GM23338 (cell line): ENCODE data around the gene MYO16. TPM values are rescaled to one million over a fixed set of nuclear protein-coding genes. Genes with fewer than 3 reads are reported as not detected.

Experiments
- ATAC-seq: fragments of 200-7000 bp; cut with Tn5 transposase; 3 replicates; pipeline ENCODE4 v1.9.1; 2020
- DNase-seq: peaks from one replicate; pipeline ENCODE4 v3.0.0-alpha.2; 2015; ENCODE audit warnings: low spot score
- H2AFZ ChIP-seq: fragments of 200-600 bp; sonication (generic); 2 replicates; pipeline ENCODE4 v1.8.0; 2016; ENCODE audit warnings: antibody characterized with exemption, mild to moderate bottlenecking, moderate library complexity
- H3F3A ChIP-seq: fragments of 200-600 bp; sonication (generic); replicated peaks from 2 replicates; pipeline ENCODE4 v1.8.0; 2017; ENCODE audit warnings: antibody characterized with exemption, mixed run types, low read depth
- H3K27ac ChIP-seq: fragments of 200-600 bp; sonication (generic); 2 replicates; pipeline ENCODE4 v1.6.1; 2016; ENCODE audit warnings: low read depth
- H3K27me3 ChIP-seq: fragments of 200-600 bp; sonication (generic); 2 replicates; pipeline ENCODE4 v1.8.0; 2016; ENCODE audit warnings: mild to moderate bottlenecking, mixed run types, moderate library complexity; ENCODE audit not compliant: insufficient read depth
- H3K36me3 ChIP-seq: fragments of 200-600 bp; sonication (generic); 2 replicates; pipeline ENCODE4 v1.8.0; 2016; ENCODE audit warnings: mild to moderate bottlenecking; ENCODE audit not compliant: insufficient read depth
- H3K4me1 ChIP-seq: fragments of 200-600 bp; sonication (generic); 2 replicates; pipeline ENCODE4 v1.8.0; 2016; ENCODE audit warnings: mild to moderate bottlenecking, moderate library complexity; ENCODE audit not compliant: insufficient read depth
- H3K4me2 ChIP-seq: fragments of 200-600 bp; sonication (generic); 2 replicates; pipeline ENCODE4 v1.7.1; 2017; ENCODE audit warnings: mixed run types
- H3K4me3 ChIP-seq: fragments of 200-600 bp; sonication (generic); 2 replicates; pipeline ENCODE4 v1.6.1; 2016; ENCODE audit warnings: mixed run types
- H3K79me2 ChIP-seq: fragments of 200-600 bp; sonication (generic); replicated peaks from 2 replicates; pipeline ENCODE4 v1.8.0; 2017; ENCODE audit warnings: mild to moderate bottlenecking; ENCODE audit not compliant: insufficient read depth
- H3K9me2 ChIP-seq: fragments of 200-600 bp; sonication (generic); 2 replicates; pipeline ENCODE4 v1.8.0; 2017; ENCODE audit not compliant: insufficient read depth
- H4K20me1 ChIP-seq: fragments of 200-600 bp; sonication (generic); replicated peaks from 2 replicates; pipeline ENCODE4 v1.8.0; 2017; ENCODE audit warnings: mild to moderate bottlenecking; ENCODE audit not compliant: insufficient read depth
- H3K27ac Mint-ChIP-seq: 2 replicates; pipeline ENCODE4 v1.8.0; 2020; ENCODE audit warnings: inconsistent platforms, mild to moderate bottlenecking, moderate library complexity, mixed read lengths
- H3K27me3 Mint-ChIP-seq: 3 replicates; pipeline ENCODE4 v1.8.0; 2022; ENCODE audit warnings: low read depth, mild to moderate bottlenecking, moderate library complexity, mixed read lengths, inconsistent platforms; ENCODE audit not compliant: insufficient read depth, poor library complexity
- H3K36me3 Mint-ChIP-seq: 3 replicates; pipeline ENCODE4 v1.8.0; 2021; ENCODE audit warnings: low read depth, mild to moderate bottlenecking, inconsistent platforms, moderate library complexity, mixed read lengths
- H3K4me1 Mint-ChIP-seq: 3 replicates; pipeline ENCODE4 v1.8.0; 2020; ENCODE audit warnings: mild to moderate bottlenecking, inconsistent platforms, mixed read lengths
- H3K4me3 Mint-ChIP-seq: 3 replicates; pipeline ENCODE4 v1.8.0; 2021; ENCODE audit warnings: moderate library complexity, mild to moderate bottlenecking, inconsistent platforms, mixed read lengths
- H3K9me3 Mint-ChIP-seq: 3 replicates; pipeline ENCODE4 v1.8.0; 2020; ENCODE audit warnings: moderate library complexity, mild to moderate bottlenecking, inconsistent platforms, mixed read lengths
- REST ChIP-seq: IDR thresholded peaks from one replicate; pipeline ENCODE4 v1.6.1; 2018; ENCODE audit warnings: antibody characterized with exemption; ENCODE audit not compliant: unreplicated experiment
- STAT1 ChIP-seq: IDR thresholded peaks from one replicate; pipeline ENCODE4 v1.6.1; 2016; ENCODE audit warnings: antibody characterized with exemption; ENCODE audit not compliant: unreplicated experiment
- ZNF114 ChIP-seq: fragments of 250-450 bp; sonication (Bioruptor Pico); IDR thresholded peaks from 2 replicates; pipeline ENCODE4 v1.5.0; 2020; ENCODE audit warnings: mild to moderate bottlenecking, moderate library complexity
- ZNF462 ChIP-seq: fragments of 250-450 bp; sonication (Bioruptor Pico); IDR thresholded peaks from 2 replicates; pipeline ENCODE4 v1.5.0; 2020; ENCODE audit warnings: mild to moderate bottlenecking, moderate library complexity
- polyA plus RNA-seq: library from polyadenylated mRNA; unstranded; fragments of >200 nt; fragmentation: Nextera tagmentation; extraction: Ambion mirVana; gene quantifications from 2 replicates; pipeline ENCODE4 v1.2.1, GENCODE V29; 2016
- total RNA-seq: library from RNA; depleted of rRNA; stranded (reverse); fragments of >200 nt; shearing (Covaris generic); gene quantifications from 2 replicates; pipeline ENCODE4 v1.2.3, GENCODE V29; 2014
- TF ChIP-seq, protein P1 (sequence below): IDR thresholded peaks from 2 replicates; pipeline ENCODE4 v1.6.1; 2016; ENCODE audit warnings: antibody characterized with exemption

The MYO16 gene
- total and polyA plus RNA-seq, 2 experiments from 2014 or later, result 0.10 to 0.13 TPM

DNA sequence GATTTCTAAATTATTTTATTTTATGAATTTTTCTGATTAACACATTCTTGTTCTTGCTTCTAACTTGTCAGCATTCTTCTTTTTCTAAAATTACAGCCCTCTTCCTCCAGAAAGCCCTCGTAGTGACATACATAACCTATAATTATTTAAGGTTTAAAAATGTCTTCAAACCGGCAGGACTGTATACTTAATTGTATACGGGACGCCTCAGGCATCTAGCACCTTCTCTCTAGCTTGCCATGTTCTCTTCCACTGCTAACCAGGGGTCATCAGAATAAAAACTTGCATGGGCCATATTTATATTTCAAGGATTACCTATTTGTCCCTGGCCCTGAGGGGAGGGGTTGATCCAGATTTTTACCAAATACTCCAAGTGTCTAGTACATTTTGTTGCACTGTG is 380.3 kb downstream of the MYO16 start (continued):
- TF ChIP-seq, protein P1, sequence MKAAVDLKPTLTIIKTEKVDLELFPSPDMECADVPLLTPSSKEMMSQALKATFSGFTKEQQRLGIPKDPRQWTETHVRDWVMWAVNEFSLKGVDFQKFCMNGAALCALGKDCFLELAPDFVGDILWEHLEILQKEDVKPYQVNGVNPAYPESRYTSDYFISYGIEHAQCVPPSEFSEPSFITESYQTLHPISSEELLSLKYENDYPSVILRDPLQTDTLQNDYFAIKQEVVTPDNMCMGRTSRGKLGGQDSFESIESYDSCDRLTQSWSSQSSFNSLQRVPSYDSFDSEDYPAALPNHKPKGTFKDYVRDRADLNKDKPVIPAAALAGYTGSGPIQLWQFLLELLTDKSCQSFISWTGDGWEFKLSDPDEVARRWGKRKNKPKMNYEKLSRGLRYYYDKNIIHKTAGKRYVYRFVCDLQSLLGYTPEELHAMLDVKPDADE, result no peak
- TF ChIP-seq ZNF114 (no peak), STAT1 (no peak), REST (no peak)

- Histone ChIP-seq H2AFZ (no peak overlapping the region), H3K79me2 (no peaks in the 10 kb centered on the region), H3K27ac (peak overlapping the region; percentile 72; the same call in 1 of the 2 replicates), H3F3A (no peaks in the 10 kb centered on the region), H3K36me3 (no peaks in the 10 kb centered on the region), H3K4me3 (no peak overlapping the region), H3K4me2 (peak overlapping the region; percentile 70), H4K20me1 (no peaks in the 10 kb centered on the region), H3K27me3 (no peaks in the 10 kb centered on the region), H3K4me1 (peaks cover 4% of the 10 kb centered on the region), H3K9me2 (no peaks in the 10 kb centered on the region)
- H3K9me3 Mint-ChIP-seq, result peaks cover 8% of the 10 kb centered on the region; the same call in 2 of the 3 replicates
- peaks cover 4% of the 10 kb centered on the region for H3K27me3 Mint-ChIP-seq
- ATAC-seq (peak; percentile 86), DNase-seq (peak; percentile 60)
- TF ChIP-seq ZNF462 (CRISPR knock-in tag), result peak; percentile 73
- TF ChIP-seq ZNF114, result no peak
- H3K4me1 Mint-ChIP-seq, result peaks cover 12% of the 10 kb centered on the region
- H3K4me3 Mint-ChIP-seq, result no peak overlapping the region
- H3K27ac Mint-ChIP-seq, result peak overlapping the region; percentile 55; the same call in 1 of the 2 replicates
- no peaks in the 10 kb centered on the region for H3K36me3 Mint-ChIP-seq
Measured at GRCh38 chr13:109010912-109011311, 381.5 kb downstream of the MYO16 start.
